HEK293 (cell line): ENCODE data around the gene COMMD4.
A peak's percentile ranks its signal among the peaks of the same experiment; 100 is the strongest.

Experiments
- EGR2 ChIP-seq: fragments of 450-650 bp; formaldehyde crosslinking; IDR thresholded peaks from 2 replicates; pipeline ENCODE4 v1.5.1; 2016; ENCODE audit warnings: low read depth, missing biosample characterization, missing genetic modification characterization
- FEZF1 ChIP-seq: fragments of 450-650 bp; formaldehyde crosslinking; IDR thresholded peaks from 2 replicates; pipeline ENCODE4 v1.5.1; 2016; ENCODE audit warnings: missing biosample characterization, missing genetic modification characterization
- GFI1B ChIP-seq: fragments of 450-650 bp; formaldehyde crosslinking; IDR thresholded peaks from 2 replicates; pipeline ENCODE4 v1.5.1; 2016; ENCODE audit warnings: missing biosample characterization, missing genetic modification characterization
- INSM2 ChIP-seq: fragments of 450-650 bp; formaldehyde crosslinking; IDR thresholded peaks from 2 replicates; pipeline ENCODE4 v1.5.1; 2016; ENCODE audit warnings: missing biosample characterization, missing genetic modification characterization
- KLF1 ChIP-seq: fragments of 450-650 bp; formaldehyde crosslinking; IDR thresholded peaks from 2 replicates; pipeline ENCODE4 v1.5.1; 2016; ENCODE audit warnings: missing biosample characterization, missing genetic modification characterization
- KLF17 ChIP-seq: fragments of 450-650 bp; formaldehyde crosslinking; IDR thresholded peaks from 2 replicates; pipeline ENCODE4 v1.5.1; 2016; ENCODE audit warnings: missing biosample characterization, missing genetic modification characterization
- KLF8 ChIP-seq: fragments of 450-650 bp; formaldehyde crosslinking; IDR thresholded peaks from 2 replicates; pipeline ENCODE4 v1.5.1; 2016; ENCODE audit warnings: missing biosample characterization, missing genetic modification characterization
- MYNN ChIP-seq: fragments of 450-650 bp; formaldehyde crosslinking; IDR thresholded peaks from 2 replicates; pipeline ENCODE4 v1.5.1; 2016; ENCODE audit warnings: missing biosample characterization, missing genetic modification characterization, borderline replicate concordance
- OVOL3 ChIP-seq: fragments of 450-650 bp; formaldehyde crosslinking; IDR thresholded peaks from 2 replicates; pipeline ENCODE4 v1.5.1; 2016; ENCODE audit warnings: missing biosample characterization, missing genetic modification characterization
- SETDB1 ChIP-seq: IDR thresholded peaks from one replicate; pipeline ENCODE4 v1.6.1; 2017; ENCODE audit warnings: mild to moderate bottlenecking, low read length, moderate library complexity, mixed read lengths; ENCODE audit not compliant: insufficient read length
- ZBTB44 ChIP-seq: fragments of 450-650 bp; IDR thresholded peaks from 2 replicates; pipeline ENCODE4 v1.5.1; 2018; ENCODE audit warnings: missing biosample characterization, mild to moderate bottlenecking, missing genetic modification characterization
- ZBTB48 ChIP-seq: fragments of 450-650 bp; formaldehyde crosslinking; IDR thresholded peaks from 2 replicates; pipeline ENCODE4 v1.5.1; 2016; ENCODE audit warnings: missing biosample characterization, missing genetic modification characterization
- ZBTB8A ChIP-seq: fragments of 450-650 bp; formaldehyde crosslinking; IDR thresholded peaks from 2 replicates; pipeline ENCODE4 v1.5.1; 2016; ENCODE audit warnings: missing biosample characterization, missing genetic modification characterization
- ZEB2 ChIP-seq: fragments of 450-650 bp; formaldehyde crosslinking; IDR thresholded peaks from 2 replicates; pipeline ENCODE4 v1.5.1; 2016; ENCODE audit warnings: missing biosample characterization, missing genetic modification characterization
- ZIC2 ChIP-seq: fragments of 450-650 bp; formaldehyde crosslinking; IDR thresholded peaks from 2 replicates; pipeline ENCODE4 v1.5.1; 2016; ENCODE audit warnings: missing biosample characterization, missing genetic modification characterization
- ZNF112 ChIP-seq: fragments of 450-650 bp; formaldehyde crosslinking; IDR thresholded peaks from 2 replicates; pipeline ENCODE4 v1.5.0; 2017; ENCODE audit warnings: missing biosample characterization, missing genetic modification characterization
- ZNF114 ChIP-seq: fragments of 450-650 bp; formaldehyde crosslinking; IDR thresholded peaks from 2 replicates; pipeline ENCODE4 v1.5.0; 2017; ENCODE audit warnings: missing biosample characterization, missing genetic modification characterization
- ZNF174 ChIP-seq: fragments of 450-650 bp; formaldehyde crosslinking; IDR thresholded peaks from 2 replicates; pipeline ENCODE4 v1.5.0; 2017; ENCODE audit warnings: missing biosample characterization, mild to moderate bottlenecking, missing genetic modification characterization
- ZNF19 ChIP-seq: fragments of 450-650 bp; formaldehyde crosslinking; IDR thresholded peaks from 2 replicates; pipeline ENCODE4; 2016; ENCODE audit warnings: missing biosample characterization, missing genetic modification characterization, low read depth
- ZNF221 ChIP-seq: fragments of 450-650 bp; formaldehyde crosslinking; IDR thresholded peaks from 2 replicates; pipeline ENCODE4 v1.5.1; 2017; ENCODE audit warnings: missing biosample characterization, missing genetic modification characterization, borderline replicate concordance
- ZNF335 ChIP-seq: fragments of 450-650 bp; formaldehyde crosslinking; conservative IDR thresholded peaks from 2 replicates; pipeline ENCODE4 v1.5.1; 2016; ENCODE audit warnings: missing biosample characterization, missing genetic modification characterization
- ZNF366 ChIP-seq: fragments of 450-650 bp; formaldehyde crosslinking; conservative IDR thresholded peaks from 2 replicates; pipeline ENCODE4 v1.5.1; 2016; ENCODE audit warnings: missing biosample characterization, missing genetic modification characterization
- ZNF398 ChIP-seq: fragments of 450-650 bp; formaldehyde crosslinking; IDR thresholded peaks from 2 replicates; pipeline ENCODE4 v1.5.1; 2017; ENCODE audit warnings: missing biosample characterization, missing genetic modification characterization
- ZNF416 ChIP-seq: fragments of 450-650 bp; formaldehyde crosslinking; IDR thresholded peaks from 2 replicates; pipeline ENCODE4 v1.5.1; 2016; ENCODE audit warnings: missing biosample characterization, missing genetic modification characterization
- ZNF473 ChIP-seq: fragments of 450-650 bp; formaldehyde crosslinking; IDR thresholded peaks from 2 replicates; pipeline ENCODE4 v1.5.1; 2017; ENCODE audit warnings: missing biosample characterization, missing genetic modification characterization
- ZNF555 ChIP-seq: fragments of 450-650 bp; formaldehyde crosslinking; conservative IDR thresholded peaks from 2 replicates; pipeline ENCODE4 v1.5.1; 2017; ENCODE audit warnings: missing biosample characterization, mild to moderate bottlenecking, missing genetic modification characterization, inconsistent platforms
- ZNF571 ChIP-seq: fragments of 450-650 bp; formaldehyde crosslinking; IDR thresholded peaks from 2 replicates; pipeline ENCODE4 v1.5.0; 2017; ENCODE audit warnings: missing biosample characterization, missing genetic modification characterization
- ZNF629 ChIP-seq: fragments of 450-650 bp; formaldehyde crosslinking; IDR thresholded peaks from 2 replicates; pipeline ENCODE4 v1.5.1; 2017; ENCODE audit warnings: missing biosample characterization, missing genetic modification characterization
- ZNF654 ChIP-seq: fragments of 450-650 bp; formaldehyde crosslinking; IDR thresholded peaks from 2 replicates; pipeline ENCODE4 v1.5.1; 2016; ENCODE audit warnings: low read depth, missing biosample characterization, missing genetic modification characterization
- ZNF701 ChIP-seq: fragments of 450-650 bp; formaldehyde crosslinking; IDR thresholded peaks from 2 replicates; pipeline ENCODE4 v1.5.1; 2016; ENCODE audit warnings: missing biosample characterization, missing genetic modification characterization
- ZSCAN18 ChIP-seq: fragments of 450-650 bp; formaldehyde crosslinking; IDR thresholded peaks from 2 replicates; pipeline ENCODE4 v1.5.1; 2016; ENCODE audit warnings: missing biosample characterization, missing genetic modification characterization
- ZSCAN5A ChIP-seq: fragments of 450-650 bp; formaldehyde crosslinking; IDR thresholded peaks from 2 replicates; pipeline ENCODE4 v1.5.1; 2016; ENCODE audit warnings: missing biosample characterization, missing genetic modification characterization

The COMMD4 gene

GRCh38 chr15:75367913-75368688 lies 32.2 kb downstream of the COMMD4 start, which contains the start of gene MAN2C1 (continued):
- TF ChIP-seq ZNF555 (no peak), ZNF366 (tag by site-specific recombination) (peak; percentile 26; the same call in 1 of the 2 replicates), SETDB1 (no peak), ZSCAN18 (tag by site-specific recombination) (peak; percentile 75), ZNF473 (no peak), KLF17 (tag by site-specific recombination) (peak; percentile 99), MYNN (no peak), KLF1 (tag by site-specific recombination) (peak; percentile 87), ZIC2 (tag by site-specific recombination) (peak; percentile 53), ZNF335 (tag by site-specific recombination) (peak; percentile 97), ZNF114 (tag by site-specific recombination) (no peak), ZNF571 (tag by site-specific recombination) (no peak), FEZF1 (tag by site-specific recombination) (peak; percentile 55), ZNF416 (tag by site-specific recombination) (no peak), EGR2 (tag by site-specific recombination) (peak; percentile 92), ZNF654 (tag by site-specific recombination) (peak; percentile 69), INSM2 (tag by site-specific recombination) (peak; percentile 89), ZNF701 (no peak), ZSCAN5A (tag by site-specific recombination) (peak; percentile 97), ZNF629 (peak; percentile 80), OVOL3 (peak; percentile 91), ZNF174 (tag by site-specific recombination) (no peak), ZNF398 (tag by site-specific recombination) (peak; percentile 58), ZBTB48 (tag by site-specific recombination) (peak; percentile 72), GFI1B (tag by site-specific recombination) (peak; percentile 47; the same call in 1 of the 2 replicates), ZEB2 (tag by site-specific recombination) (peak; percentile 96), ZNF112 (tag by site-specific recombination) (no peak), ZBTB44 (tag by site-specific recombination) (peak; percentile 70; the same call in 1 of the 2 replicates), ZNF19 (tag by site-specific recombination) (no peak), ZBTB8A (tag by site-specific recombination) (peak; percentile 76), KLF8 (tag by site-specific recombination) (peak; percentile 96), ZNF221 (tag by site-specific recombination) (0 out of 2 replicates have a peak, but pooled peaks have one; percentile 85)
